K562 (cell line): ENCODE data around the gene SLC4A5. TPM values are rescaled to one million over a fixed set of nuclear protein-coding genes. Genes with fewer than 3 reads are reported as not detected.

ENCODE experiments used
- ARID4B ChIP-seq: sonication (generic); formaldehyde crosslinking; IDR thresholded peaks from 2 replicates; pipeline ENCODE4 v1.8.0; 2022; ENCODE audit warnings: mild to moderate bottlenecking, missing genetic modification reagents
- ARNT ChIP-seq, 2 experiments: fragments of 450-650 bp; IDR thresholded peaks; 2 replicates each; pipeline ENCODE4 v1.6.1; 2016; ENCODE audit warnings: mild to moderate bottlenecking in 1 of 2
- CREM ChIP-seq: IDR thresholded peaks from 2 replicates; pipeline ENCODE4 v1.6.1; 2014; ENCODE audit warnings: antibody characterized with exemption, low read depth
- MBD2 ChIP-seq: sonication (generic); IDR thresholded peaks from 2 replicates; pipeline ENCODE4 v1.6.1; 2016; ENCODE audit warnings: low read depth, borderline replicate concordance
- MEIS2 ChIP-seq: fragments of 450-650 bp; IDR thresholded peaks from 2 replicates; pipeline ENCODE4 v1.6.1; 2014; ENCODE audit warnings: mild to moderate bottlenecking; ENCODE audit not compliant: partially characterized antibody
- MLLT1 ChIP-seq, 2 experiments: fragments of 450-650 bp; IDR thresholded peaks; 2 replicates each; pipeline ENCODE4 v1.6.1; 2016
- NFIX ChIP-seq: fragments of 250-450 bp; sonication (Bioruptor Pico); IDR thresholded peaks from 2 replicates; pipeline ENCODE4 v1.4.0; 2020; ENCODE audit warnings: low read depth, mild to moderate bottlenecking, moderate library complexity
- NKRF ChIP-seq: fragments of 450-650 bp; IDR thresholded peaks from 2 replicates; pipeline ENCODE4 v1.6.1; 2016; ENCODE audit warnings: borderline replicate concordance
- PKNOX1 ChIP-seq: fragments of 450-650 bp; IDR thresholded peaks from 2 replicates; pipeline ENCODE4 v1.6.1; 2016
- RB1 ChIP-seq: fragments of 450-650 bp; IDR thresholded peaks from 2 replicates; pipeline ENCODE4 v1.6.1; 2017; ENCODE audit warnings: low read depth, mild to moderate bottlenecking
- SOX6 ChIP-seq: fragments of 450-650 bp; IDR thresholded peaks from 2 replicates; pipeline ENCODE4 v1.6.1; 2014; ENCODE audit warnings: mild to moderate bottlenecking
- TFAP4 ChIP-seq: sonication (generic); formaldehyde crosslinking; IDR thresholded peaks from 2 replicates; pipeline ENCODE4 v1.8.0; 2022; ENCODE audit warnings: missing genetic modification reagents, mild to moderate bottlenecking, moderate library complexity, borderline replicate concordance
- XRCC5 ChIP-seq: fragments of 200-400 bp; formaldehyde crosslinking; IDR thresholded peaks from 2 replicates; pipeline ENCODE4 v1.6.1; 2017; ENCODE audit warnings: low read depth, mild to moderate bottlenecking, low read length
- polyA plus RNA-seq, 8 experiments: library from polyadenylated mRNA; depleted of rRNA in 4 of 8; stranded (reverse) in 5 of 8; unstranded in 3 of 8; fragments of >200 nt; fragmentation: Nextera tagmentation in 2 of 8; fragmentation: Illumina TruSeq in 1 of 8; extraction: Ambion mirVana in 2 of 8; extraction: Trizol in 1 of 8; gene quantifications; 2 replicates each; pipeline versions ENCODE4 v1.2.1 to v1.2.3, GENCODE V29; 2011 to 2014; ENCODE audit warnings: inconsistent platforms in 1 of 8, missing spikeins in 1 of 8
- total RNA-seq, 7 experiments: library from RNA; depleted of rRNA in 6 of 7; stranded (reverse); fragments of >200 nt in 6 of 7; fragmentation: Illumina TruSeq in 2 of 7; extraction: Trizol in 2 of 7; gene quantifications; 2 replicates each; pipeline versions ENCODE4 v1.2.1 to v1.2.3, GENCODE V29; 2011 to 2021; ENCODE audit warnings: low replicate concordance in 1 of 7

The SLC4A5 gene
- total and polyA plus RNA-seq, 9 of the 15 experiments (the other 6 are each of a cell fraction or from before 2014, with no cell fraction given) = 0.03 to 0.77 (median 0.14) TPM; not detected in 1

GRCh38 chr2:74379851-74380789 is 36.9 kb upstream of the SLC4A5 start, which contains the start of gene DCTN1 (continued):
- TF ChIP-seq NKRF (no peak), MEIS2 (peak; percentile 4), TFAP4 (CRISPR knock-in tag) (peak; percentile 71), MLLT1 (IDR thresholded peaks at IDR 0.05) (0 out of 4 replicates have a peak, but pooled peaks of 1 of the 2 experiments have one; percentile 70), SOX6 (0 out of 2 replicates have a peak, but pooled peaks have one; percentile 18), RB1 (0 out of 2 replicates have a peak, but pooled peaks have one; percentile 8), ARNT (IDR thresholded peaks at IDR 0.05) (no peak), XRCC5 (0 out of 2 replicates have a peak, but pooled peaks have one; percentile 60), MBD2 (no peak), NFIX (no peak), CREM (peak; percentile 76), PKNOX1 (peak; percentile 40; the same call in 1 of the 2 replicates), ARID4B (CRISPR knock-in tag) (no peak)
